ENCODE measurements around the gene LRRC8B.

DNA sequence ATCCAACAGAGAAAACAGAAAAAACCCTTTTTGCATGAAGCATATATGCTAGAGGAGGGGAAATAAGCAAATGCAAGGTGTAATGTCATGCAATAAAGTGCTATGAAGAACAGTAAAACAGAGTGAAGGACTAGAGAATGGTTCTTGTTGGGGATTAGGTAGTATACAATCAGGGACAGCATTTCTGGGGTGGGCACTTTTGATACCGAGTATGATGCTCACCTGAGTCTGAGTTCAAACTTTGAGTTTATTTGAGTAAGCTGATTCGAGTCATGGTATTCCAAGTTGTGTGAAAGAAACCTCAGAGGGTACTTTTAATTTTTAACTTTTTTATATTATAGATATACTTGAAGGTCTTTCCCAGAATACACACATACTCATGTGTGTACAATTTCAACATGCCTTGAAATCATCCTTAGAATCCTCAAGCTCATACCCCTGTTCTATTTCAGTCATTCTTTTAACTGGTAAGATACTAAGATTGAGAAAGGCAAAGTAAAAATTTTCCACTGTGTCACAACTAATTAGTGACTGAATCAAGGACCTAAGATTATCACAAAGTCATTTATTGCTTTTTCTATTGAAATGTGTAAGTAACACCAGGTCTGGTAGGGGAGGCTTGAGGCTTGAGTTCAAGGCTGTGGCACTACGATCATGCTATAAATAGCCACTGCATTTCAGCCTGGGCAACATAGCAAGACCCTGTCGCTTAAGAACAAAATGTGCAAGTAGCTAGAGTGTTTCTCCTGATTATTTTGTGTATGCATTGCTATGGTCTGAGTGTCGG, 12.1 kb downstream of the LRRC8B start:
- no peak for TF ChIP-seq ZZZ3 (CRISPR knock-in tag; IDR thresholded peaks at IDR 0.05; ENCODE audit: borderline replicate concordance)
- TF ChIP-seq, protein P1, sequence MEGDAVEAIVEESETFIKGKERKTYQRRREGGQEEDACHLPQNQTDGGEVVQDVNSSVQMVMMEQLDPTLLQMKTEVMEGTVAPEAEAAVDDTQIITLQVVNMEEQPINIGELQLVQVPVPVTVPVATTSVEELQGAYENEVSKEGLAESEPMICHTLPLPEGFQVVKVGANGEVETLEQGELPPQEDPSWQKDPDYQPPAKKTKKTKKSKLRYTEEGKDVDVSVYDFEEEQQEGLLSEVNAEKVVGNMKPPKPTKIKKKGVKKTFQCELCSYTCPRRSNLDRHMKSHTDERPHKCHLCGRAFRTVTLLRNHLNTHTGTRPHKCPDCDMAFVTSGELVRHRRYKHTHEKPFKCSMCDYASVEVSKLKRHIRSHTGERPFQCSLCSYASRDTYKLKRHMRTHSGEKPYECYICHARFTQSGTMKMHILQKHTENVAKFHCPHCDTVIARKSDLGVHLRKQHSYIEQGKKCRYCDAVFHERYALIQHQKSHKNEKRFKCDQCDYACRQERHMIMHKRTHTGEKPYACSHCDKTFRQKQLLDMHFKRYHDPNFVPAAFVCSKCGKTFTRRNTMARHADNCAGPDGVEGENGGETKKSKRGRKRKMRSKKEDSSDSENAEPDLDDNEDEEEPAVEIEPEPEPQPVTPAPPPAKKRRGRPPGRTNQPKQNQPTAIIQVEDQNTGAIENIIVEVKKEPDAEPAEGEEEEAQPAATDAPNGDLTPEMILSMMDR (CRISPR knock-in tag; IDR thresholded peaks at IDR 0.05), result no peak
- TF ChIP-seq, protein P2, sequence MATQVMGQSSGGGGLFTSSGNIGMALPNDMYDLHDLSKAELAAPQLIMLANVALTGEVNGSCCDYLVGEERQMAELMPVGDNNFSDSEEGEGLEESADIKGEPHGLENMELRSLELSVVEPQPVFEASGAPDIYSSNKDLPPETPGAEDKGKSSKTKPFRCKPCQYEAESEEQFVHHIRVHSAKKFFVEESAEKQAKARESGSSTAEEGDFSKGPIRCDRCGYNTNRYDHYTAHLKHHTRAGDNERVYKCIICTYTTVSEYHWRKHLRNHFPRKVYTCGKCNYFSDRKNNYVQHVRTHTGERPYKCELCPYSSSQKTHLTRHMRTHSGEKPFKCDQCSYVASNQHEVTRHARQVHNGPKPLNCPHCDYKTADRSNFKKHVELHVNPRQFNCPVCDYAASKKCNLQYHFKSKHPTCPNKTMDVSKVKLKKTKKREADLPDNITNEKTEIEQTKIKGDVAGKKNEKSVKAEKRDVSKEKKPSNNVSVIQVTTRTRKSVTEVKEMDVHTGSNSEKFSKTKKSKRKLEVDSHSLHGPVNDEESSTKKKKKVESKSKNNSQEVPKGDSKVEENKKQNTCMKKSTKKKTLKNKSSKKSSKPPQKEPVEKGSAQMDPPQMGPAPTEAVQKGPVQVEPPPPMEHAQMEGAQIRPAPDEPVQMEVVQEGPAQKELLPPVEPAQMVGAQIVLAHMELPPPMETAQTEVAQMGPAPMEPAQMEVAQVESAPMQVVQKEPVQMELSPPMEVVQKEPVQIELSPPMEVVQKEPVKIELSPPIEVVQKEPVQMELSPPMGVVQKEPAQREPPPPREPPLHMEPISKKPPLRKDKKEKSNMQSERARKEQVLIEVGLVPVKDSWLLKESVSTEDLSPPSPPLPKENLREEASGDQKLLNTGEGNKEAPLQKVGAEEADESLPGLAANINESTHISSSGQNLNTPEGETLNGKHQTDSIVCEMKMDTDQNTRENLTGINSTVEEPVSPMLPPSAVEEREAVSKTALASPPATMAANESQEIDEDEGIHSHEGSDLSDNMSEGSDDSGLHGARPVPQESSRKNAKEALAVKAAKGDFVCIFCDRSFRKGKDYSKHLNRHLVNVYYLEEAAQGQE (IDR thresholded peaks at IDR 0.05; ENCODE audit: borderline replicate concordance in 1 of 2, low read depth in 1 of 2, low read length in 2 of 2), result no peak
- TF ChIP-seq, protein P3, sequence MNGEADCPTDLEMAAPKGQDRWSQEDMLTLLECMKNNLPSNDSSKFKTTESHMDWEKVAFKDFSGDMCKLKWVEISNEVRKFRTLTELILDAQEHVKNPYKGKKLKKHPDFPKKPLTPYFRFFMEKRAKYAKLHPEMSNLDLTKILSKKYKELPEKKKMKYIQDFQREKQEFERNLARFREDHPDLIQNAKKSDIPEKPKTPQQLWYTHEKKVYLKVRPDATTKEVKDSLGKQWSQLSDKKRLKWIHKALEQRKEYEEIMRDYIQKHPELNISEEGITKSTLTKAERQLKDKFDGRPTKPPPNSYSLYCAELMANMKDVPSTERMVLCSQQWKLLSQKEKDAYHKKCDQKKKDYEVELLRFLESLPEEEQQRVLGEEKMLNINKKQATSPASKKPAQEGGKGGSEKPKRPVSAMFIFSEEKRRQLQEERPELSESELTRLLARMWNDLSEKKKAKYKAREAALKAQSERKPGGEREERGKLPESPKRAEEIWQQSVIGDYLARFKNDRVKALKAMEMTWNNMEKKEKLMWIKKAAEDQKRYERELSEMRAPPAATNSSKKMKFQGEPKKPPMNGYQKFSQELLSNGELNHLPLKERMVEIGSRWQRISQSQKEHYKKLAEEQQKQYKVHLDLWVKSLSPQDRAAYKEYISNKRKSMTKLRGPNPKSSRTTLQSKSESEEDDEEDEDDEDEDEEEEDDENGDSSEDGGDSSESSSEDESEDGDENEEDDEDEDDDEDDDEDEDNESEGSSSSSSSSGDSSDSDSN (CRISPR knock-in tag; IDR thresholded peaks at IDR 0.05), result no peak
